PC-9 (cell line): Measurements from ENCODE around the gene NR5A1.

Experiments used
- EZH2 ChIP-seq: fragments of 200-600 bp; sonication (generic); IDR thresholded peaks from 2 replicates; pipeline ENCODE4 v1.8.0; 2017; ENCODE audit warnings: antibody characterized with exemption, low read depth
- TF ChIP-seq, protein P1 (sequence below): fragments of 200-600 bp; sonication (generic); conservative IDR thresholded peaks from 2 replicates; pipeline ENCODE4 v1.6.1; 2017; ENCODE audit warnings: mixed run types, antibody characterized with exemption, mild to moderate bottlenecking, moderate library complexity

DNA sequence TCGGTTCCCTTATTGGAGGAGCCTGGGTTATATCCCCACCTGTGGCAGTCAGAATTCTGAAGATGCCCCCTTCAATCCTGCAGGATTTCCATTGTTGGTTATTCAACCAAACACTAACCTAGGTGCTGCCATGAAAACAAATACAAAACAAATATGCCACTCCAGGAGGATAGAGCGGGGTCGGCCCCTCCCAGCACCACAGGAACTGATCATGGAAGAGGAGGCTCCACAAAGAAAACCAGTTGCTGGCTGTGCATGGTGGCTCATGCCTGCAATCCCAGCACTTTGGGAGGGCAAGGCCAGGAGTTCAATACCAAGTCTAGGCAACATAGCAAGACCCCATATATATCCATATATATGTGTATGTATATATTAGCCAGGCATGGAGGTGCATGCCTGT is 70.1 kb downstream of the NR5A1 start:
- TF ChIP-seq, protein P1, sequence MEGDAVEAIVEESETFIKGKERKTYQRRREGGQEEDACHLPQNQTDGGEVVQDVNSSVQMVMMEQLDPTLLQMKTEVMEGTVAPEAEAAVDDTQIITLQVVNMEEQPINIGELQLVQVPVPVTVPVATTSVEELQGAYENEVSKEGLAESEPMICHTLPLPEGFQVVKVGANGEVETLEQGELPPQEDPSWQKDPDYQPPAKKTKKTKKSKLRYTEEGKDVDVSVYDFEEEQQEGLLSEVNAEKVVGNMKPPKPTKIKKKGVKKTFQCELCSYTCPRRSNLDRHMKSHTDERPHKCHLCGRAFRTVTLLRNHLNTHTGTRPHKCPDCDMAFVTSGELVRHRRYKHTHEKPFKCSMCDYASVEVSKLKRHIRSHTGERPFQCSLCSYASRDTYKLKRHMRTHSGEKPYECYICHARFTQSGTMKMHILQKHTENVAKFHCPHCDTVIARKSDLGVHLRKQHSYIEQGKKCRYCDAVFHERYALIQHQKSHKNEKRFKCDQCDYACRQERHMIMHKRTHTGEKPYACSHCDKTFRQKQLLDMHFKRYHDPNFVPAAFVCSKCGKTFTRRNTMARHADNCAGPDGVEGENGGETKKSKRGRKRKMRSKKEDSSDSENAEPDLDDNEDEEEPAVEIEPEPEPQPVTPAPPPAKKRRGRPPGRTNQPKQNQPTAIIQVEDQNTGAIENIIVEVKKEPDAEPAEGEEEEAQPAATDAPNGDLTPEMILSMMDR = no peak
- no peak for TF ChIP-seq EZH2
